Measurements from ENCODE around the gene ST6GALNAC1.

The ST6GALNAC1 gene, protein sequence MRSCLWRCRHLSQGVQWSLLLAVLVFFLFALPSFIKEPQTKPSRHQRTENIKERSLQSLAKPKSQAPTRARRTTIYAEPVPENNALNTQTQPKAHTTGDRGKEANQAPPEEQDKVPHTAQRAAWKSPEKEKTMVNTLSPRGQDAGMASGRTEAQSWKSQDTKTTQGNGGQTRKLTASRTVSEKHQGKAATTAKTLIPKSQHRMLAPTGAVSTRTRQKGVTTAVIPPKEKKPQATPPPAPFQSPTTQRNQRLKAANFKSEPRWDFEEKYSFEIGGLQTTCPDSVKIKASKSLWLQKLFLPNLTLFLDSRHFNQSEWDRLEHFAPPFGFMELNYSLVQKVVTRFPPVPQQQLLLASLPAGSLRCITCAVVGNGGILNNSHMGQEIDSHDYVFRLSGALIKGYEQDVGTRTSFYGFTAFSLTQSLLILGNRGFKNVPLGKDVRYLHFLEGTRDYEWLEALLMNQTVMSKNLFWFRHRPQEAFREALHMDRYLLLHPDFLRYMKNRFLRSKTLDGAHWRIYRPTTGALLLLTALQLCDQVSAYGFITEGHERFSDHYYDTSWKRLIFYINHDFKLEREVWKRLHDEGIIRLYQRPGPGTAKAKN

DNA sequence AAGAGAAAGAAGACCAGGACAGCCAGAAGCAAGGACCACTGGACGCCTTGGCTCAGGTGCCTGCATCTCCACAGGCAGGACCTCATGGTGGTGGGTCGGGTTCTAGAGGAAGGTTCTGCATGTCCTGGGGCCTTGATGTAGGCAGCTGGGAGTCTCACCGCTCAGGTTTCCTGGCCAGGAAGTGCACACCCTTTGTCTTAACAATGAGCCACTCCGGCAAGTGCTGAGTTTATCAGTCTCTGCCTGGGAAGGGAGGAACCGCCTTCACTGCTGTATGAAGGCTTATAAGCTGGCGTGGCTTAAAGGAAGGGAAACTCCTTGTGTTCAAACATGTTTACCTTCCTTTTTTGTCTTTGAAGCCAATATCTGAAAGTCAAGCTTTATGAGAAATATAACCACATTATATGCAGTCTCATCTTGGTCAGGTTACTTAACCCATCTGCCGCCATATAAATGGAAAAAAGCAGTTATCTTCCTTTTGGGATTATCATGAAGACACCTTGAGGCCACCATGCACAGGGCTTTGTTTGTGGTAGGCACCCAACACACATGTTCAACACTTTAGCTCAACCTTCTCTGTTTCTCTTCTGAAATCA lies at the start of gene ST6GALNAC1:
ST6GALNAC1 (minus strand) TSS at position 205 of the 596 bp plus-strand sequence; CDS start at position 86, 119 bp downstream.
- DNase-seq (ENCODE audit: low spot score) = peak; percentile 60

DNA sequence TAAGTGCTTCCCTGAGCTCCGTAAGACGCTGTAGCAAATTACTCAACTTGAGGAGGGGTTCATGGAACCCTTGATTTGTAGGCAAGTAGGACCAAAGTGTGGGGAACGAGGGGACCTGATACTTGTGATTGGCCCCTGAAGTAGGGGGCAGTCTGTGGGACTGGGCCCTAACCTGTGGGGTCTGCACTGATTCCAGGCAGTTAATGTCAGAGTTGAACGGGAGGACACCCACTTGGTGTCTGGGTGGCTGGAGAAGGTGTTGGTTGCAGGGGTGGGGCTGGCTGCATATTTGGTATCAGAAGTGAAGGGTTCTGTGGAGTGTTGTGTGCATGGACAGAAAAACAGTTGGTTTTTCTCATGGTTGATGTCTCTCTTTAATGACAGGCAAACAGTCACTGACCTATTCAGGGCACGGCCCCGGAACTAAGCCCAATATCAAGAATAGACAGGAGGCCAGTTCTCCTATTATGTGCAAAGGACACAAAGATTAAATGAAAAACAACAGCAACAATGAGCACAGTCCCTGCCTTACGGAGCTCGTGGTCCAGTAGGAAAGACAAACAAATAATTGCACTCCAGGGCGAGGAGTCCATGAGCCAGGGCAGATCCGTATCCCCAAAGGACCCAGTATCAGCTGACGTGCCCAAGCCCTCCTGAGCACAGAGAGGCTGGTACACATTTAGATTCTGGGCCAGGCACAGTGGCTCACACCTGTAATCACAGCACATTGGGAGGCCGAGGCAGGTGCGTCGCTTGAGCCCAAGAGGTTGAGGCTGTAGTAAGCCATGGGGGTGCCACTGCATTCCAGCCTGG lies 48.0 kb upstream of the ST6GALNAC1 start:
- no peak for DNase-seq (ENCODE audit: low spot score)

DNA sequence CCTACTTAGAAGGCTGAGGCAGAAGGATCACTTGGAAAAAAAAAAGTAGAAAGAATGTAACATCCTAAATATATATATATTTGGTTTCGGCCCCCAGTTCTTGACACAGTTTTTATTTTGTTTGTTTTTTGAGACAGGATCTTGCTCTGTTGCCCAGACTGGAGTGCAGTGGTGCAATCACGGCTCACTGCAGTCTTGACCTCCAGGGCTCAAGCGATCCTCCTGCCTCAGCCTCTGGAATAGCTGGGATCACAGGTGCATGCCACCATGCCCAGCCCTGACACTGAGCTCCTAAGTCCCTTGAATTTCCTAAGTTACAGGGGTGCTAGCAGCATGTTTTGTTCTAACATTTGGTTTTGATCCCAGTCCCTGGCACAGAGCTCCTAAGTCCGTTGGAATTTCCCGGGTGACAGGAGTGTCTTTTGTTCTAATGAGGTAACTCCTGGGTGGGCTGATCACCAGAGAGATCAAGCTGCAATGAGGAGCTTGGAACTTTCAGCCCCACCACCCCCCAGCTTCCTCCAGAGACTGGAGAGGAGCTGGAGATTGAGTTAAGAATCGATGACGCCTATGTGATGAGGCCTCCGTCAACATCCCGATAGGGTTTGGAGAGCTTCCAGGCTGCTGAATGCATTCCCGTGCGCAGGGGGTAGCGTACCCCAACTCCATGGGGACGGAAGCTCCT lies 47.2 kb upstream of the ST6GALNAC1 start:
- no peak for DNase-seq (ENCODE audit: low spot score)

DNA sequence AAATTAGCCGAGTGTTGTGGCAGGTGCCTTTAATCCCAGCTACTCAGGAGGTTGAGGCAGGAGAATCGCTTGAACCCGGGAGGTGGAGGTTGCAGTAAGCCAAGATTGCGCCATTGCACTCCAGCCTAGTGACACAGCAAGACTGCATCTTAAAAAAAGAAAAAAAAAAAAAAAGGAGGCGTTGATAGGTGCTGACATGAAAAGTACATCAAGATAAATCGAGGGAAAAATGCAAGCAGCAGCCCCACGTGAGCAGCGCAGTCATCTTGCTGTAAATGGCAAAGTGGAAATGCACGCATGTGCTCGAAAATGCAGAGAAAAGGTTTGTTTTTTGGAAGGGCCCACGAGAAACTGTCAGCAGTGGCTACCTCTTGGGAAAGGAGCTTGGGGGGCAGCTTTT lies 46.3 kb upstream of the ST6GALNAC1 start:
- no peak for DNase-seq (ENCODE audit: low spot score)

DNA sequence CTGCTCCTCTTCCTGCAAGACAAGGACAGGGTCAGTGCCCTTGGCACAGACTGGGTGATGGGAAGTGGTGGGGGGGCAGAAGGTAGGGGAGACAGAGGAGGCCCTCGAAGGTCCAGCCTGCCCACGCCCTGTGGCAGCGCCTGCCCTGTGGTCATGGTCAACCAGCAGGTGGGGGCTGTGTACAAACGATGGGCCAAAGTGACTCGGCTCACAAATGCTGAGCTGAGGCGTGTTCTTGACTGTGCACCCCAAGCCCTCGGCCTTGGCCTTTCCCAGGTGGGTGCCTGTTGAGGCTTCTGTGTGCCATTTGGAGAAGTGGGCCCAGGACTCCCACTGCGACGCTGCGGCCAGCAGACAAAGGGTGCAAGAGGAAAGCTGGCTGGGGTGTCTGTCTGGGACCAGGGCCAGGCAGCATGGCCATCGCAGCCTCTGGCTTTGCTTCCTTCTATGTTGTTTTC lies 44.6 kb upstream of the ST6GALNAC1 start:
- no peak for DNase-seq (ENCODE audit: low spot score)

DNA sequence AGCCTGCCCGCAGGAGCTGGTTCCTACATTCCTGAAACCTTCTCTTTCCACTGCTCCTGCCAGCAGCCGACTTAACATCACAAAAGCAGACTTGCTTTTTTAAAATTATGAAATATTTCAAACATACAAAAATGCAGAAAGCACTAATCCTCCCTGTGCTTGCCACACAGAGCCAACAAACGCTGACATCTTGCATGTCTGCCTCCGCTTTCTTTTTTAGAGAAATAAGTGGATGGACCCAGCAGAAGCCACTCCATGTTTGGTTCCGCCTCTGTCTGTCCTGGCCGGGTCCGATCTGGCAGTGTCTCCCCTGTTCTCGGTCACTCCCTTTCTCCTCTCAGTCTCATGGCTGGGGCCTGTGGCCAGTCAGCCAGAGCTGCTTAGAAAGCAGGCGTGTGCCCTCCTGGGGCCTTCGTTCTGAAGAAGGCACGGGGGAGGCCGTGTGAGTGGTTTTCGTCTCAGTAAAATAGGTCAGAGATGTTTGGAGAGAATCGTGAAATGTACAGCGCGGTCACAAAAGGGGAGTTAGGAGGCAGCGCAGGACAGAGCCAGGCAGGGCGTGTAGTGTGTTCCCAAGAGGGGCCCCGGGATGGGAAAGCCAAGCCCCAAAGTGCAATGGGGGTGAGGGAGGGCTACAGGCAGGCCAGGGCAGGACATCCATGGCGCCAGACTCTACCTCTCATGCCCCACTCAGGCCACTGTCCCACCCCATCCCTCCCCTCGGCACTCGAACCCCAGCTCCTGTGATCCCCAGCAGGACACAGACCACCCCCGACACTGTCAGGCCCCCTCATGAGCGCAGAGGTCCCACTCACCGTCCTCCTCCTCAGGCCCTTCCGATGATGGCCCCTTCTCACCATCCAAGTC lies 44.0 kb upstream of the ST6GALNAC1 start:
- DNase-seq (ENCODE audit: low spot score) = no peak

DNA sequence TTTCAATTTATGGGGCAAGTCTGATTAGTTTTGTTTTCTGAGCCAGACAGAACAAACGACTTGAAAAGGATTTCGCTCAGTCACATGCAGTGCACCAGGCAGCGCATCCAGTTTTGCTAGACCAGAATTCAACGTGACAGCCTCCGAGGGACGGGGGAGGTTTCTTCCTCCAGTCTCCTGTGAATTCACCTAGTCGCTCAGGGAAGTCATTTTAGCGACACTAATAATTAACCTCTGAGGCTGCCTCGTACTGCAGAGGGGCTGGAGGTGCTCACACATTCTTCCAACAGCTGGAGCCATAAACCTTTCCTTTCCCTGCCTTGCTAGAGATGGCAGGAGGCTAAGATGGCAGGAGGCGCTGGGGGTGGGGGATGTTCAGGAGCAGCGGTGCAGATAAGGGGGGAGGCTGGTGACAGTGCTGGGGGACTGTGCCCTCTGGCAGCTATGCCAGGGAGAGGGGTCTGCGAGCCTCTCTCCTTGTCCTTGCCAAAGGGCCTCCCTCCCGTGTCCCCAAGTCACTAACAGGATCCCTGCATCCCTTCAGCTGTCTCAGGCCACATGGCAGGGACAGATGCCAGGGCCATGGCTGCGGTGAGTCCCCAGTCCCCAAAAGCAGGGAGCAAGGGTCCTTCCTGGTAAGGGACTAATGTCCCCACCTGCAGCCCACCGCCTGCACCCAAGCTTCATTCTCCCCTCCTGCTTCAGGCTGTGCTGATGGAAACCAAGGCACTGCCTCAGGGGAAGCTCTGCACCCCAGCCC lies 43.2 kb upstream of the ST6GALNAC1 start:
- no peak for DNase-seq (ENCODE audit: low spot score)

DNA sequence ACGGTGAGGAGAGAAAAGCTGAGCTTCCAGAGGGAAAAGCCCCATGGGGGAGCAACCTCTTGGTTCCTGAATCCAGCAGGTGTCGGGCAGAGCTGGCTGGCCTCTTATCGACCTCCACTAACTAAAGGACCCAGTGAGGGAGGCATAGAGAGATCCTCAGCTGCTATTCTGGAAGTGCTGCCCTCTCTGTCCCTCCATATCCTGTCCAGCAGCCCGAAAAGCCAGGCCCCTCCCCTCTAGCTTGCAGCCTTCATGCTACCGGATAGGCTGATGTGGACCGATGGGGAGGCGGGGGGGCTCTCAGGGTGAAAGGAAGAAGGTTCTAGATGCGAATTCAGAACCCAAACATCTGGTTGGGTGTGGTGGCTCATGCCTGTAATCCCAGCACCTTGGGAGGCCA lies 42.3 kb upstream of the ST6GALNAC1 start:
- no peak for DNase-seq (ENCODE audit: low spot score)

DNA sequence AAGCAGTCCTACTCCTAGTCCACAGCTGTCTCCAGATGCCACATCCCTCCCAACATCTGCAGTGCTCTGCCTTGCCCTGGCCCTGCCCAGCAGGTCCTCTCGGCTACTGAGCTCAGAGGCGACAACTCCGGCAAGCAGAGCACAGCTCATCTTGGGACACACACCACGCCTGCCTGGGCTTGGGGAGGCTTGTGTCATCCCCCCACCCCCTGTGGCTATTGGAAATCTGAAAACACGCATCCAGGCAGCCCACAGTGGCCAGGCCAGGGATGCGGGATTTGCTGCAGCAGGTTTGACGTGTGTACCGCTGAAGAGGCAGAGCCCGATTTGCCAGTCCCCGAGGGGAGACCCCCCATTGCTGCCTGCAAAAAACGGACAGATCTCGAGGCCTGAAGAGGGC lies 41.8 kb upstream of the ST6GALNAC1 start:
- DNase-seq (ENCODE audit: low spot score) = no peak

DNA sequence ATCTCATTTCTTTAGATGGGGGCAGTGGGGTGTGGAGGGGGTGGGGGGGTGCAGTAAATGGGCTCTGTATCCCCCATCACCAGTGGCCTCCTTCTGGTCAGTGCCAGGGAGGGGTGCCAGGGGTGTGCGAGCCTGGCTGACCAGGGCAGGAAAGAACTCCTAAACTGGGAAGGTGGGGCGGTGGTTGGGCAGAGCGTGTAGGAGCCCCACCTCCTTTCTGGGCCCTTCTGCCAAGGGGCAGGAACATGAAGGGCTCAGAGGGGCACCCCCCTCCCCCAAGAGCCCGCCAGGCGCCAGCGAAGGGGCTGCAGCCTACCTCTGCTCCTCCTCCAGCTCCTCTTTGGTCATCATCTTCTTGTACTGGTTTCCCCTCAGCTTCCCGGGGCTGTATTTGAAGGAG lies 41.2 kb upstream of the ST6GALNAC1 start:
- no peak for DNase-seq (ENCODE audit: low spot score)

DNA sequence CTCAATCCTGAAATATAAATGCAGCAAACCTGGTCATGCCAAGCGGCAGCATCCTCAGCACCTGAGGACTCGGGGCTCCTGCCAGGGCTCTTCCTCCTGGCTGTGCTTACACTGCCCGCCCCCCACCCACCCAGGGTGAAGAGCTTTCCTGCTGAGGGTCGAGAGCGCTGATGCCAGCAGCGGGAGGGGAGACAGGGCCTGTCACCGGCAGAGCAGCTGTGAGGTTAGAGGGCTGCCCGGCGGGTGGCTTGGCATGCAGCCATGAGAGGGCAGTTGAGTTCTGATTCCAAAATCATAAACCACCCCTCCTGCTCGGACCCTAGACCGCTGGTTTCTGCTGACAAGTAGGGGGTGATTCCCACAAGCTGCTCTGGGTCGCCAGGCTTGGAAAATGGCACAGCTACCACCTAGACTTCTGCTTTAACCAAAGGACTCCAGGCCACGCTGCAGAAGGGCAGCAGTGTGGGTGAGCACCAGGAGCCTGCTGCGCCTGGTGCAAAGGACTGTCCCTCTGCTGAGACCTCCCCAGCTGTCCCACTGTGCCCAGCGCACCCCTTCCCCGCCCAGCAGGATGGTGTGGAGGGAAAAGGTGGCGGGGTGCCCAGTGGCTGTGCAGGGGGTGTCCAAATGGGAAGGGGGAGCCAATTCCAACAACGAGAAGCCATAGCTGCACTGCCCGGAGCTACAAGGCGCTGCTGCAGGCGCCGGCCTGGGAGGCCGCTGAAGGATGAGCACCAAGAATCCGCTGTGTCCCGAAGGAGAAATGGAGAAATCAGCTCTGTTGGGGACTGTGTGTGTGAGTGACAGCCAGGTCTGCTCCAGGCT lies 40.6 kb upstream of the ST6GALNAC1 start:
- no peak for DNase-seq (ENCODE audit: low spot score)

DNA sequence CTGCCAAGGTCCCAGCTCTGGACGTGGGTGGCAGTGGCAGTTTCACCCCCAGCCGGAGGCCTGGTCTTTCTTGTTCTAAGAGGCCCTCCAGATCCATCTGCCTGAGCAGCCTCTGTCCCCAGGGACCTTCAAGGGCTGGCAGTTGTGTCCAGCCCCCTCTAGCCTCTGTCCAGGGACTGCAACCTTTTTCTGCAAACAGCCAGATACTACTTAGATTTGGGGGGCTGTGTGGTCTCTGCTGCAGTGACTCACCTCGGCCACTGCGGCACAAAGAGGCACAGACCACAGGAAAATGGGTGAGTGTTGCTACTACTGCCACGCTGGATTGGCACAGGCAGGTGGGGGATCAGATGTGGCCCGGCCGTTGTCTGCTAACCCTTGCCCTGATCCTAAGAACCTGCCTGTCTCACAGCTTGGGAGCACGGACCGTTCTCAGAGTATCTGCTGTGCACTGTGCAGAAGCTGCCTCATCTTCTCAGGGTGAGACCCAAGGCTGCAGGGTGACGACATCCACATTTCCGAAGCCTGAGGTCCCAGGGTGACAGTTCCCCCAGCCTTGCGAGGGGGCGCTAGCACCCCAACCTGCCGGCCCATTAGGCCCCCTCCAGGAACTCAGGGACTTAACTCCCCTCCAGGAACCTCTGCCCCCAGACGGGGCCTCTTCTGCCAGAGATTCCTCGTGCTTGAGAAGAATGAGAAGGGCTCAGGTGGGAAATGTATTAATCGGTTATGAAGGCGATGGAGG lies 39.6 kb upstream of the ST6GALNAC1 start:
- no peak for DNase-seq (ENCODE audit: low spot score)

DNA sequence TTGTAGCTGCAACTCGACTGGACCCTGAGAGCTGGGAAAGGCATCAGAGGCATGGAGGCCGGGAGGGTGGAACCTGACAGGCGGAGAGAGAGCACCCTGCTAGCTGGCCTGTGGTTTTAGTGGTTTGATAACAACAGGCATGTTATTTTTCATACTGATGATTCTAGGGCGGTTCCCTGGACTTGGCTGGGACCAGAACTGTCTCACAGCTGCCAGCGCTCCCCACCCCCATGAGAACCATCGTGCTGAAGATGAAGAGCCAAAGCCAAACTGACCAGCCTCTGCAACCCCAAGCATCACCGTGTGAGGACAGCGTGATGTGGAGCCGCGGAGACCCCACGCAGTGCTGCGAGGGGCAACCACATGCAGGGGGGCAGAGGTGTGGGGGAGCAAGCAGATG lies 38.7 kb upstream of the ST6GALNAC1 start:
- peak; percentile 62 for DNase-seq (ENCODE audit: low spot score)

DNA sequence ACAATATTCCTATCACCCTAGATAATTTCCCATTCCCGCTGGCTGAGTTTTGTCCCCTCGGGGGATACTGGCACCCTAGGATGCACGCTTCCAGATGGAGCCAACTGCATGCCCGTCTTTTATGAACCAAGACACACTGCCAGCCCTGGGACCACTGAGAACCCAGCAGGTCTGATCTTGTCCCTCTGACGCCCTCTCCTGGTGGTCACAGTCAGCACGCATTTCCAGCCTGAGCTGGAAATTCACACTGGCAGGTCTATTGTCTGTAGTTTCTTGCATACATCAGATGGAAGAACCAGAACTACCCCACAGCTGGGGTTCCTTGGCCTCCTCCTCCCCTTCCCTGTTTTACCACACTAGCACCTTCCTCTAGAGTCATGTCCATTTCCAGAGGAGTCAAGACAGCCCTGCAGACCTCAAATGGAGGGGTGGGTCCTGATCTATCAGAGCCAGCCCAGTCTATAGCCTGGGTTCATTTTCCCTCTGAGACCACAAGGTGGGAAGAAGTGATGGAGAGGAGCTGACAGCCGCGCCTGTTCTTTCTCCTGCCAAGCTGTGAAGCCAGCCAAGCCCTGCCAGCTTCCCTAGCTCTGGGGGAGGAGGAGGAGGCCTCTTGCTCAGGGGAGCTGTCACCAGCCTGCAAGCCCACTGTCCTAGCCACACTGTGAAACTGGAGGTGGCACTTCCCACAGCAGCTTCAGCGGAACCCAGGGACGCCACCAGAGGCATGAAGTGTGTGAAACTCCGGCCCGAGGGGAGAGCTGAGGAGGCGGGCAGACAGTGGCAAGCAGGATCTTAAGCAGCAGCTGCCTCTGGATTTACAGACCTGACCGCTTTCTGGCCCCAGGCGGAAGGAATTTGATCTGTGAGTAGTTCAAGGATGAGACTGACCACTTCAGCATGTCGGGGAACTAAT lies 37.9 kb upstream of the ST6GALNAC1 start:
- DNase-seq (ENCODE audit: low spot score) = peak; percentile 77

DNA sequence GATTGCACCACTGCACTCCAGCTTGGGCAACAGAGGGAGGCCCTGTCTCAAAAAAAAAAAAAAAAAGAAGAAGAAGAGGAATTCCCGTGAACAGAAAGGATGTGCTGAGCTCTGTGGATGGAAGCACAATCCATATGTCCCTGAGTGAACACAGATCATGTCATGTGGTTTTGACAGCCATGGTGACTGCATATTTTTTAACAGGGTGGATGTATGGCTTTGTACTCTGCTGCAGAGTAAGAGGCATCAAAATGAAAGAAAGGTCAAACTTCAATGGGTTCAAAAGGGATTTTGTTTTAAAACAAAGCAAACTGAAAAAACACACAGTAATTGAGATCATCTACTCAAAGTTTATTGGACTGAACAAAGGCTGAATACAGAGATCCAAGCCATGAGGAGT lies 35.7 kb upstream of the ST6GALNAC1 start:
- DNase-seq (ENCODE audit: low spot score) = no peak

DNA sequence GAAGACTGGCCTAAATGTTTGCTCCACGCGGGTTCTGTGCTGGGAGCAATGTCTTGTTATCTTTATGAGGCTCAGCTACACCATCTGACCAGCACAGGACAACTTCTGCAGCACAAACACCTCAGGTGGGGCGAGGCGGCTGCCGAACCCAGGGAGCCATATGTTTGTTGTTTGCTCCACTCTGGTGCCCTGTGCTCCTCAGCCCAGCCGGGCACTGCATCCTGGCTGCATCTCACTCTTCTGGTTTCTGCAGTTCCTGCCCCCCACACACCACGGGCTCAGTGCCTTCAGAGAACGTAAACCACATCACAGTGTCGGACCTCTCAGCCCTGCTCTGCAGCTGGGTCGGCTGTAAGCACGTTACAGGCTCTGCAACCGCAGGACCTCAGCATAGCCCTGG lies 34.8 kb upstream of the ST6GALNAC1 start:
- no peak for DNase-seq (ENCODE audit: low spot score)

DNA sequence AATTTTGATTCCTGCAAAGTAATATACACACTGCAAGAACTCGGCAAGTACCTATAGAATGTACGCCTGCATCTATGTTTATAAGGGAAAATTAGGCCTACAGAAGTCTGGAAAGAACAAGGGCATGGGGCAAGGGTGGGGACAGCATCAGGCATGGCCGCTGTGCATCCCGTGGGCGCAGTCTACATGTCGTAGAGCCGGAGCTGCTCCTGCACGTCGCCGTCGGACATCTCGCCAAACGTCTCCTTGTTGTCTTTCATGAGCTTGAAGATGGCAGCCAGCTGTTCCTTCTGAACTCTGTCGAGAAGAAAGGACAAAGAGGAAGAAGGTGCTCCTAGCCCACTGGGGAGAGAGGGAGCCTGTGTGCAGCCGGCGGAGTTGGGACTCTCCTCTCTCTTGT lies 33.8 kb upstream of the ST6GALNAC1 start:
- DNase-seq (ENCODE audit: low spot score) = no peak
